ENCODE measurements around the gene ALG2. TPM values are rescaled to one million over a fixed set of nuclear protein-coding genes. Genes with fewer than 3 reads are reported as not detected.

The ALG2 gene
- total RNA-seq, 3 donors from 2014 or later (not counting 1 experiment from before 2014, with no cell fraction given), result 17.3 to 23.2 (median 20.7) TPM

- intact Hi-C loops (cut with micrococcal nuclease), result loop anchor here (2.0 to 5.0 kb wide), 2 partner anchors 744 to 1056 kb away; no protein-coding TSS in a partner anchor
- H3K27me3 ChIP-seq (ENCODE audit: control insufficient read depth, insufficient read depth, low read length), result no peaks in the 10 kb centered on the region
- no peak overlapping the region for H3K4me3 ChIP-seq (ENCODE audit: low read length)
- Mint-ChIP-seq H3K4me3 (no peak overlapping the region), H3K27ac (peak overlapping the region in 1 of 2 donors; percentile 2), H3K36me3 (no peaks in the 10 kb centered on the region), H3K9me3 (no peaks in the 10 kb centered on the region), H3K4me1 (peaks cover 11% of the 10 kb centered on the region in 2 donors), H3K27me3 (ENCODE audit: low read depth in 2 of 2) (peaks cover 6 to 15% of the 10 kb centered on the region in 2 donors)
- H3K9me3 ChIP-seq (ENCODE audit: control insufficient read depth, insufficient read depth, low read length), result no peaks in the 10 kb centered on the region
- peaks cover 7% of the 10 kb centered on the region for H3K4me1 ChIP-seq (ENCODE audit: control insufficient read depth, insufficient read depth, low read length)
- 13% methylated on average over 17 of the region's 17 CpGs for WGBS (ENCODE audit: insufficient coverage)
- DNase-seq, result peak; percentile 58 to 72
- ATAC-seq, result peak; percentile 73 to 91 (median 86)
- TF ChIP-seq CTCF (IDR thresholded peaks at IDR 0.05), result peak; percentile 91
- no peak overlapping the region for H3K27ac ChIP-seq (ENCODE audit: low read length)
- no peaks in the 10 kb centered on the region for H3K36me3 ChIP-seq (ENCODE audit: control insufficient read depth, insufficient read depth, low read length)
Measured at GRCh38 chr9:99266255-99267023, 44.7 kb upstream of the ALG2 start.

GRCh38 chr9:99265691-99266090 lies 43.9 kb upstream of the ALG2 start:
- H3K27me3 Mint-ChIP-seq (ENCODE audit: low read depth in 2 of 2), result peaks cover 3 to 15% of the 10 kb centered on the region in 2 donors
- TF ChIP-seq CTCF (IDR thresholded peaks at IDR 0.05), result no peak
- Histone ChIP-seq H3K27ac (ENCODE audit: low read length) (no peak overlapping the region), H3K9me3 (ENCODE audit: control insufficient read depth, insufficient read depth, low read length) (no peaks in the 10 kb centered on the region), H3K27me3 (ENCODE audit: control insufficient read depth, insufficient read depth, low read length) (no peaks in the 10 kb centered on the region), H3K4me3 (ENCODE audit: low read length) (no peak overlapping the region), H3K36me3 (ENCODE audit: control insufficient read depth, insufficient read depth, low read length) (no peaks in the 10 kb centered on the region), H3K4me1 (ENCODE audit: control insufficient read depth, insufficient read depth, low read length) (peaks cover 7% of the 10 kb centered on the region)
- peaks cover 11% of the 10 kb centered on the region in 2 donors for H3K4me1 Mint-ChIP-seq
- intact Hi-C loops (cut with micrococcal nuclease), result loop anchor here (2.0 to 5.0 kb wide), 2 partner anchors 745 to 1057 kb away; no protein-coding TSS in a partner anchor
- DNase-seq (no peak), ATAC-seq (no peak)
- WGBS (ENCODE audit: insufficient coverage), result 83% methylated on average over 2 of the region's 2 CpGs
- H3K9me3 Mint-ChIP-seq, result no peaks in the 10 kb centered on the region
- no peak overlapping the region for H3K4me3 Mint-ChIP-seq
- no peak overlapping the region for H3K27ac Mint-ChIP-seq
- H3K36me3 Mint-ChIP-seq, result no peaks in the 10 kb centered on the region

DNA sequence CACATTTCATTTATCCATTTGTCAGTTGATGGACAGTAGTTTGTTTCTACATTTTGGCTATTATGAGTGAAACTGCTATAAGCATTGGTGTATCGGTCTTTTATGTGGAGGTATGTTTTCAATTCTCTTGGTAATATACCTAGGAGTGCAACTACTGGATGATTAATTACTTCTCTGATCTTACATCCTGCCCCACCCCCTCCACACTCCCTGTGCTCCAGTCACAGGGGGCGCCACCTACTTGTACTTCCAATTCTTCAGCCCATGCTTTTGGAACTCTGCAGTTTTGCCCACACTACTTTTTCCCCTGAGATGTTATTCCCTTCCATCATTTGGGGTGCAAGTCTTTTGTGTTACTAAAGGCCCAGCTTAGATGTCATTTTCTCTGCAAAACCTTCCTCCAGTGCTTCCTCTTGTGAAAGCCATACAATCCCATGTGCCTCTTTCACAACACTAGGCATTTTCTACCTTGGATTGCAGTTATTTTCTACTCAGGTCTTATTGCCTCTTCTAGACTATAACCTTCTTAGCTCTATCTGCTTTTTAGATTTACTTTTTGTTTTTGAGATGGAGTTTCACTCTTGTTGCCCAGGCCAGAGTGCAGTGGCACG lies 42.4 kb upstream of the ALG2 start:
- TF ChIP-seq CTCF (IDR thresholded peaks at IDR 0.05), result no peak
- ATAC-seq (no peak), DNase-seq (peak in 1 of 2 donors; percentile 8)
- Histone ChIP-seq H3K4me3 (ENCODE audit: low read length) (no peak overlapping the region), H3K36me3 (ENCODE audit: control insufficient read depth, insufficient read depth, low read length) (no peaks in the 10 kb centered on the region), H3K27ac (ENCODE audit: low read length) (no peak overlapping the region), H3K4me1 (ENCODE audit: control insufficient read depth, insufficient read depth, low read length) (peaks cover 15% of the 10 kb centered on the region), H3K27me3 (ENCODE audit: control insufficient read depth, insufficient read depth, low read length) (no peaks in the 10 kb centered on the region), H3K9me3 (ENCODE audit: control insufficient read depth, insufficient read depth, low read length) (no peaks in the 10 kb centered on the region)
- Mint-ChIP-seq H3K4me3 (no peak overlapping the region), H3K36me3 (no peaks in the 10 kb centered on the region), H3K9me3 (no peaks in the 10 kb centered on the region), H3K4me1 (peaks cover 19 to 21% of the 10 kb centered on the region in 2 donors), H3K27me3 (ENCODE audit: low read depth in 2 of 2) (peaks cover 0 to under 1% of the 10 kb centered on the region in 2 donors), H3K27ac (no peak overlapping the region)
- 86% methylated on average over 2 of the region's 3 CpGs for WGBS (ENCODE audit: insufficient coverage)
- intact Hi-C loops (cut with micrococcal nuclease), result no loop called here

Data from natural killer cell (primary cell).